Measurements from ENCODE around the gene ALG13. TPM values are rescaled to one million over a fixed set of nuclear protein-coding genes. Genes with fewer than 3 reads are reported as not detected.

Gene ALG13
- total RNA-seq, 1 experiment from 2014 or later, result 50.1 TPM

DNA sequence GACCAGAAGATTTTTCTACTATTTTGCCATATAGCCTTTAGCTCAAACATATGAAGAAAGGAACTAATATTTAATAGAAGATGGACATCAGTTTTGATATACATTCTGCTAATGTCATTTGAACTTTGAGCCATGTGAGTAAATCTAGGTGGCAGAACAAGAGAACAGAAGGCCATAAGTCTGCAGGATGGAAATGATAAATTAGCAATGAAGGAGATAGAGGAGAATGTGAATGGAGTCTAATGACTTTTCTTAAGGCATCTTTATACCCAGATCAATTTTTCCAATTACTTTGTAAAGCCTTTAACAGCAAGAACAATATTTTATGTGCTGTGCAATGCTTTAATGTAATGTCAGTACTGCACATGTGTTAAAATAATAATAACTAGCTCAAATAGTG, 30.1 kb upstream of the ALG13 start:
- H3K27me3 Mint-ChIP-seq (ENCODE audit: unreplicated experiment), result no peaks in the 10 kb centered on the region
- TF ChIP-seq, protein P1, sequence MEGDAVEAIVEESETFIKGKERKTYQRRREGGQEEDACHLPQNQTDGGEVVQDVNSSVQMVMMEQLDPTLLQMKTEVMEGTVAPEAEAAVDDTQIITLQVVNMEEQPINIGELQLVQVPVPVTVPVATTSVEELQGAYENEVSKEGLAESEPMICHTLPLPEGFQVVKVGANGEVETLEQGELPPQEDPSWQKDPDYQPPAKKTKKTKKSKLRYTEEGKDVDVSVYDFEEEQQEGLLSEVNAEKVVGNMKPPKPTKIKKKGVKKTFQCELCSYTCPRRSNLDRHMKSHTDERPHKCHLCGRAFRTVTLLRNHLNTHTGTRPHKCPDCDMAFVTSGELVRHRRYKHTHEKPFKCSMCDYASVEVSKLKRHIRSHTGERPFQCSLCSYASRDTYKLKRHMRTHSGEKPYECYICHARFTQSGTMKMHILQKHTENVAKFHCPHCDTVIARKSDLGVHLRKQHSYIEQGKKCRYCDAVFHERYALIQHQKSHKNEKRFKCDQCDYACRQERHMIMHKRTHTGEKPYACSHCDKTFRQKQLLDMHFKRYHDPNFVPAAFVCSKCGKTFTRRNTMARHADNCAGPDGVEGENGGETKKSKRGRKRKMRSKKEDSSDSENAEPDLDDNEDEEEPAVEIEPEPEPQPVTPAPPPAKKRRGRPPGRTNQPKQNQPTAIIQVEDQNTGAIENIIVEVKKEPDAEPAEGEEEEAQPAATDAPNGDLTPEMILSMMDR (IDR thresholded peaks at IDR 0.05; ENCODE audit: unreplicated experiment), result no peak
- no peaks in the 10 kb centered on the region for H3K9me3 Mint-ChIP-seq (ENCODE audit: low read depth, unreplicated experiment)
- intact Hi-C loops (cut with micrococcal nuclease; ENCODE audit: unreplicated experiment), result no loop called here
- no TSS peak for BruUV-seq (replicated peaks)
- H3K4me3 Mint-ChIP-seq (ENCODE audit: low read depth, unreplicated experiment), result no peak overlapping the region
- H3K36me3 Mint-ChIP-seq (ENCODE audit: insufficient read depth, unreplicated experiment), result no peaks in the 10 kb centered on the region
- no peaks in the 10 kb centered on the region for H3K4me1 Mint-ChIP-seq (ENCODE audit: low read depth, unreplicated experiment)
- DNase-seq, result no peak
- no peak overlapping the region for H3K27ac Mint-ChIP-seq (ENCODE audit: unreplicated experiment)
- CTCF ChIA-PET, result no interaction called here

DNA sequence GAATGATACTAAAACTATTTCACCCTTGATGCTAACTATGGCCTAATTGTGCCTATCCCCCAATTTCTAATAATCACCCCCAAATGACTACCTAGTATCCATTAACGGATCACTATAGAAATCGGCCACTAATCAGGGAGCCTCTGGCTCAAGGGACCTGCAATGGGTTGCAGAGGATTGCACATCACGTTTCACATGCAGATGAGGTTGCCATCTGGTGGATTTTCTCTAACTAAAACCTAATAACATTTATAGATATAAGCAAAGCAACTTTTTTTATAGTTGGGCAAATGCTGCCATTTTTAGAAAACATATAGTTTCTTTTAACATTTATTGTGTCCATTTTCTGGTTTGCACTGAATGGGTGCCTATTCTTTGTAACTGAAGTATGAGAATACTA, 28.3 kb upstream of the ALG13 start:
- DNase-seq, result no peak
- H3K4me3 Mint-ChIP-seq (ENCODE audit: low read depth, unreplicated experiment), result no peak overlapping the region
- BruUV-seq (replicated peaks), result no TSS peak
- intact Hi-C loops (cut with micrococcal nuclease; ENCODE audit: unreplicated experiment), result no loop called here
- CTCF ChIA-PET, result no interaction called here
- H3K36me3 Mint-ChIP-seq (ENCODE audit: insufficient read depth, unreplicated experiment), result no peaks in the 10 kb centered on the region
- no peaks in the 10 kb centered on the region for H3K27me3 Mint-ChIP-seq (ENCODE audit: unreplicated experiment)
- no peaks in the 10 kb centered on the region for H3K9me3 Mint-ChIP-seq (ENCODE audit: low read depth, unreplicated experiment)
- H3K27ac Mint-ChIP-seq (ENCODE audit: unreplicated experiment), result no peak overlapping the region
- no peaks in the 10 kb centered on the region for H3K4me1 Mint-ChIP-seq (ENCODE audit: low read depth, unreplicated experiment)
- TF ChIP-seq, protein P1 (IDR thresholded peaks at IDR 0.05; ENCODE audit: unreplicated experiment), result no peak

DNA sequence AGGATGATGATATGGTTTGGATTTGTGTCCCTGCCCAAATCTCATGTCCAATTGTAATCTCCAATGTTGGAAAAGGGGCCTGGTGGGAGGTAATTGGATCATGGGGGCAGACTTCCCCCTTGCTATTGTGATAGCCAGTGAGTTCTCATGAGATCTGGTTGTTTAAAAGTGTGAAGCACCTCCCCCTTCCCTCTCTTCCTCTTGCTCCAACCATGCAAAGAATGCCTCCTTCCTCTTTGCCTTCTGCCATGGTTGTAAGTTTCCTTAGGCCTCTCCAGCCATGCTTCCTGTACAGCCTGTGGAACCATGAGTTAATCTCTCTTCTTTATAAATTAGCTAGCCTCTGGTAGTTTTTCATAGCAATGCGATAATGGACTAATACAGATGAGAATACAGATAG, 19.7 kb upstream of the ALG13 start:
- TF ChIP-seq, protein P1 (IDR thresholded peaks at IDR 0.05; ENCODE audit: unreplicated experiment), result no peak
- no peak for DNase-seq
- Mint-ChIP-seq H3K27me3 (ENCODE audit: unreplicated experiment) (no peaks in the 10 kb centered on the region), H3K4me3 (ENCODE audit: low read depth, unreplicated experiment) (no peak overlapping the region), H3K4me1 (ENCODE audit: low read depth, unreplicated experiment) (no peaks in the 10 kb centered on the region), H3K27ac (ENCODE audit: unreplicated experiment) (no peak overlapping the region), H3K36me3 (ENCODE audit: insufficient read depth, unreplicated experiment) (no peaks in the 10 kb centered on the region), H3K9me3 (ENCODE audit: low read depth, unreplicated experiment) (peaks cover 3% of the 10 kb centered on the region)
- CTCF ChIA-PET, result interaction anchor here (0.7 kb wide), 1 partner anchor 571 kb away, joined by 3 read pairs; no protein-coding TSS in a partner anchor
- intact Hi-C loops (cut with micrococcal nuclease; ENCODE audit: unreplicated experiment), result no loop called here
- no TSS peak for BruUV-seq (replicated peaks)

DNA sequence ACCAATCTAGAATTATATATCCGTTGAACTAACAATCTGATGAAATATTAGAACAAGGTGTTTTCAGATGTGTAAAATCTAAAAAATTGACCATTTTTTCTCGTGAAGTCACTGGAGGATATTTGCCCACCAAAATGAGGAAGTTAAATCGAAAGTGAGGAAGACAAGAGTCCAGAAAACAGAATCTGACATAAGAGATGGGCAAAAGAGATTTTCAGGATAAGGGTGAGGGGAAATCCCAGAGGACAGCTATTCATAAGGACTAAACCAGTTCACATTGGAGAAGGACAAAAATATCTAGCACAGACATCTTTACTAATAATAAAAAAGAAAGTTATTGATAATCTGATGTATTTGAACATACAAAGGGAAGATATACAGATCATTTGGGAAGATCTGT, 18.7 kb upstream of the ALG13 start:
- TF ChIP-seq, protein P1 (IDR thresholded peaks at IDR 0.05; ENCODE audit: unreplicated experiment), result no peak
- Mint-ChIP-seq H3K4me3 (ENCODE audit: low read depth, unreplicated experiment) (no peak overlapping the region), H3K9me3 (ENCODE audit: low read depth, unreplicated experiment) (peaks cover 3% of the 10 kb centered on the region), H3K36me3 (ENCODE audit: insufficient read depth, unreplicated experiment) (no peaks in the 10 kb centered on the region), H3K4me1 (ENCODE audit: low read depth, unreplicated experiment) (no peaks in the 10 kb centered on the region), H3K27ac (ENCODE audit: unreplicated experiment) (no peak overlapping the region), H3K27me3 (ENCODE audit: unreplicated experiment) (no peaks in the 10 kb centered on the region)
- intact Hi-C loops (cut with micrococcal nuclease; ENCODE audit: unreplicated experiment), result no loop called here
- no TSS peak for BruUV-seq (replicated peaks)
- DNase-seq, result no peak
- CTCF ChIA-PET, result interaction anchor here (0.6 kb wide), 1 partner anchor 89 kb away, joined by 3 read pairs; no protein-coding TSS in a partner anchor

All from Calu3 (cell line).